H54 (cell line): ENCODE data around the gene EP400.

Experiments
- DNase-seq: peaks from one replicate; pipeline ENCODE4 v3.0.0; 2011; ENCODE audit warnings: low spot score, mixed read lengths; ENCODE audit not compliant: insufficient read length
- FAIRE-seq: peaks from 3 replicates; lab custom pipeline; 2011; peaks lifted over from hg19 to GRCh38; lab: Jason Lieb, UNC
- POLR2A ChIP-seq: IDR thresholded peaks from 2 replicates; pipeline ENCODE4 v1.6.1; 2011; ENCODE audit warnings: low read depth, mild to moderate bottlenecking, low read length

Gene EP400, protein sequence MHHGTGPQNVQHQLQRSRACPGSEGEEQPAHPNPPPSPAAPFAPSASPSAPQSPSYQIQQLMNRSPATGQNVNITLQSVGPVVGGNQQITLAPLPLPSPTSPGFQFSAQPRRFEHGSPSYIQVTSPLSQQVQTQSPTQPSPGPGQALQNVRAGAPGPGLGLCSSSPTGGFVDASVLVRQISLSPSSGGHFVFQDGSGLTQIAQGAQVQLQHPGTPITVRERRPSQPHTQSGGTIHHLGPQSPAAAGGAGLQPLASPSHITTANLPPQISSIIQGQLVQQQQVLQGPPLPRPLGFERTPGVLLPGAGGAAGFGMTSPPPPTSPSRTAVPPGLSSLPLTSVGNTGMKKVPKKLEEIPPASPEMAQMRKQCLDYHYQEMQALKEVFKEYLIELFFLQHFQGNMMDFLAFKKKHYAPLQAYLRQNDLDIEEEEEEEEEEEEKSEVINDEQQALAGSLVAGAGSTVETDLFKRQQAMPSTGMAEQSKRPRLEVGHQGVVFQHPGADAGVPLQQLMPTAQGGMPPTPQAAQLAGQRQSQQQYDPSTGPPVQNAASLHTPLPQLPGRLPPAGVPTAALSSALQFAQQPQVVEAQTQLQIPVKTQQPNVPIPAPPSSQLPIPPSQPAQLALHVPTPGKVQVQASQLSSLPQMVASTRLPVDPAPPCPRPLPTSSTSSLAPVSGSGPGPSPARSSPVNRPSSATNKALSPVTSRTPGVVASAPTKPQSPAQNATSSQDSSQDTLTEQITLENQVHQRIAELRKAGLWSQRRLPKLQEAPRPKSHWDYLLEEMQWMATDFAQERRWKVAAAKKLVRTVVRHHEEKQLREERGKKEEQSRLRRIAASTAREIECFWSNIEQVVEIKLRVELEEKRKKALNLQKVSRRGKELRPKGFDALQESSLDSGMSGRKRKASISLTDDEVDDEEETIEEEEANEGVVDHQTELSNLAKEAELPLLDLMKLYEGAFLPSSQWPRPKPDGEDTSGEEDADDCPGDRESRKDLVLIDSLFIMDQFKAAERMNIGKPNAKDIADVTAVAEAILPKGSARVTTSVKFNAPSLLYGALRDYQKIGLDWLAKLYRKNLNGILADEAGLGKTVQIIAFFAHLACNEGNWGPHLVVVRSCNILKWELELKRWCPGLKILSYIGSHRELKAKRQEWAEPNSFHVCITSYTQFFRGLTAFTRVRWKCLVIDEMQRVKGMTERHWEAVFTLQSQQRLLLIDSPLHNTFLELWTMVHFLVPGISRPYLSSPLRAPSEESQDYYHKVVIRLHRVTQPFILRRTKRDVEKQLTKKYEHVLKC (N-terminal part only)

DNA sequence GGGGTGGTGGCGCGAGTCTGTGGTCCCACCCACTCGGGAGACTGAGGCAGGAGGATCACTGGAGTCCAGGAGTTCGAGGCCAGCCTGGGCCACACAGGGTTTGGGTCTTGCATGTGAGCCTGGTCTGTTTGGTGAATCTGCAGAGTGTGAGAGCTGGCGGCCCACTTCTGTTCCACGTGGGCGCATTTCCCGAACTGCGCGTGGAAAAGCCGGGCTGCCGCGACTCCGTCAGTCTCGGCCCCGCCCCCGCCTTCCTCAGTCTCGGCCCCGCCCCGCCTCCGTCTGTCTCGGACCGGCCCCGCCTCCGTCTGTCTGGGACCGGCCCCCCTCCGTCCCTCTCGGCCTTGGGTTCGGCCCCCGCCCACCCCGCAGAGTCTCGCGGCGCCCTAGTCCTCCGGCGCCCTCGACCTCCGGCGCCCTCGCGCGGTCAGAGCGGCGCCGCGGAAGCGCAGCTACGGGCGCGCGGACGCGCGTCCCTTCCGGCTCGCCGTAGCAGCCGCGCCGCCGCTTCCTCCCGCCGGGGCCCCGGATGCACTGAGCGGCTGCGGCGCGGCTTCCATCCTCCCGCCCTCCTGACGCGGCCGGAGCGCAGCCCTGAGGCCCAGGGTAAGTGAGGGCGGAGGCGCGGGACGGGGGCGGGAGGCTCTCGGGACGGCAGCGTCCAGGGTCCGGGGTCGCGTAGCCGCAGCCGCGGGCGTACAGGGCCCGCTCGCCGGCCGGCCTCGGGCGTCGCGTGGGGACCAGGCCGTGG lies at the start of gene EP400:
TSS of gene EP400 (plus strand) at position 512 of the 751 bp plus-strand sequence. CDS start 10,678 bp downstream, outside the sequence.
- peak; percentile 74 for TF ChIP-seq POLR2A
- FAIRE-seq (no peak), DNase-seq (peak; percentile 93)

DNA sequence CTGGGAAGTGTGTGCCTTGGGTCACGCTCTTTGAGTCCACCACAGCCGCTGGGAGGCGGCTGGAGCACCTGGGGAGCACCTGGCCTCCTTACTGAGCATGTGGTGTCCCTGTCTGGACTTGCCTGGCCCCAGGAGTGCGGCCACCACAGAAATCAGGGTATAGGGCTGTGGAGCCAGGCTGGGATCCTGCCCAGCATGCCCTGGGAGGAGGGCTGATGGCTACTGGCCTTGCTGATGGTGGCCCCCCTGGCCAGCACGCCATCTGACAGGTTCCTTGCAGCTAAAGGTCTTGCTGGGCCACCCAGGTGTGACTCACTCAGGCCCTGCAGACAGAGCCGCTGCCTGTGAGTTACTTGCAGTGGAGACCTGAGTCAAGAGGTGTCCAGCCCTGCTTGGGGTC lies 49.3 kb upstream of the EP400 start:
- no peak for FAIRE-seq
- DNase-seq: no peak
- no peak for TF ChIP-seq POLR2A

DNA sequence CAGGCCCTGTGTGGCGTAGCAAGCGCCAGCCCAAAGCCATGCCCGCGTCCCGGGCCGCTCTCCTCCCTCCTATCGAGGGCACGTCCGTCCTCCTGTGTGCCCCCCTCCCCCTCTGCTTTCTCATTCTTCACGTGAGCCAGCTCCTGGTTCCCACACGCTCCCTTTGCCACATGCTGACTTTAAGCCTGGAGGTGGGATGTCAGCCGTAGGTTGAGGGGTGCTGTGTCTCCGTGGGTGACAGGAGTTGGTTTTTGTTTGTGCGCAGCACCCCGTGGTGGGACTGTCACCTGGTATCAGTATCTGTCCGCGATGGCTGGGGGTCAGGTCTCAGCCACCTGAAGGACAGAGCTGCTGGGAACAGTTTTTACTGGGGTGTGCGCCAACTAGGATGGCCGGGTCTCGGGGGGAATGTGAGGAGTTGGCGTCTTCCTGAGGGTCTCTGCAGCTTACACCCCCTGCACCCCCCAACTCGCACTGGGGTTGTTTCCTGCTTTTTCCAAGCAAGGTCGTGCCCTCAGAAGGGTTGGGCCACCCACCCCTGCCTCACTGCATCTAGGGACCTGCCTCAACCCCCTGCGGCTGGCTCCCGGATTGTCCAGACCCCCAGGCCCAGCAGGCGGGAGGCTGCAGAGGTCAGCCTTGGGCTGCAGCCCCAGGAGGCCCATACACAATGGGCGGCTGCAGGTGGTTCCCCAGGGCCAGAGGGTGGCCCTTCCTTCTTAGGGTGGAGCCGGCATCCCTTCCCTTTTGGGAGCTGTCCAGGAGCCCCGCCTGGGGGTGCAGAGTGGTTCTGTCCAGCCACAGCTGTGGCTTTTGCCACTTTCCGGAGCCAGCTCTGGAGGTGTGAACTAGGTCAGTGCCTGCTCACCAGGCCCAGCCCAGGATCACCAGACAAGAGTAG lies 48.1 kb upstream of the EP400 start:
- FAIRE-seq (no peak), DNase-seq (no peak)
- TF ChIP-seq POLR2A: no peak

DNA sequence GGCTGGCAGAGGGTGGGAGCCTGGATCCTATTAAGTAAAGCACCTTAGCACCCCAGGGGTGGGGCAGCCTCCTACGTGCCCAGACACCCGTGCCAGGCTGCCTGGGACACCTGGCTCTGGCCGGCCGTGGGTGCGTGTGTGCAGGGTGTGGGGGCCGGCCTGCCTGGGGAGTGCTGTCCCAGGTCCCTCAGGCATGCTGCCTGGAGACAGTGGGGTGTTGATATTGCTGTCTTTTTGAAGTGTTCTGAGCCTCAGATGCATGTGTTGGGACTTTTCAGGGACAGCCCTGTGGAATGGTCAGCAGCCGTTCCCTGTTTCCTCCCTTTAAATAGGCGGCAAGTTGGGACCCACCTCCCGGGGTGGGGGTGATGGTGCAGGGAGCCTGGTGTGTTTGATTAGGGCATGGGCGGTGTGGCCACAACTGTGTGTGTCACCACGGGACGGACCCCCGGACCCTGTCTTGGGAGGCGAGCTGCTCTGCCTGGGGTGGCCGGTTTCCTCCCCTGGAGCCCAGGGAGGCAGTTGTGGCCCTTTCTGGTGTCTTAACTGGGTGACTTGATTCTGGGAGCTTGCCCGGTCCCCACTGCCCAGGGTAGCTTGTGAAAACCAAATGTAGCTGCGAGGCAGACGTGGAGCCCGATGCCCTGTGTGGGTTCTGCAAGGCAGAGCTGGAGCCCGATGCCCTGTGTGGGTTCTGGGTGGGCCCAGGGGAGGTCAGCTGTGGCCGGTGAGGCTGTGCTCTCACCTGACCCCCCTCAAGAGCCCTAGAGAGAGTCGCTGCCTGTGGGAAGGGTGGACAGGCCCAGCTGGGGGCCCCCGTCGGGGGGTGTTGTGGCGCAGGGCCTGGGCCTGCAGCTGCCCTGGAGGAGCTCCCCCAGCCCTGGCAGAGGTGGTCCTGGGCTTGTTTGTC lies 47.2 kb upstream of the EP400 start:
- TF ChIP-seq POLR2A: no peak
- DNase-seq: no peak

DNA sequence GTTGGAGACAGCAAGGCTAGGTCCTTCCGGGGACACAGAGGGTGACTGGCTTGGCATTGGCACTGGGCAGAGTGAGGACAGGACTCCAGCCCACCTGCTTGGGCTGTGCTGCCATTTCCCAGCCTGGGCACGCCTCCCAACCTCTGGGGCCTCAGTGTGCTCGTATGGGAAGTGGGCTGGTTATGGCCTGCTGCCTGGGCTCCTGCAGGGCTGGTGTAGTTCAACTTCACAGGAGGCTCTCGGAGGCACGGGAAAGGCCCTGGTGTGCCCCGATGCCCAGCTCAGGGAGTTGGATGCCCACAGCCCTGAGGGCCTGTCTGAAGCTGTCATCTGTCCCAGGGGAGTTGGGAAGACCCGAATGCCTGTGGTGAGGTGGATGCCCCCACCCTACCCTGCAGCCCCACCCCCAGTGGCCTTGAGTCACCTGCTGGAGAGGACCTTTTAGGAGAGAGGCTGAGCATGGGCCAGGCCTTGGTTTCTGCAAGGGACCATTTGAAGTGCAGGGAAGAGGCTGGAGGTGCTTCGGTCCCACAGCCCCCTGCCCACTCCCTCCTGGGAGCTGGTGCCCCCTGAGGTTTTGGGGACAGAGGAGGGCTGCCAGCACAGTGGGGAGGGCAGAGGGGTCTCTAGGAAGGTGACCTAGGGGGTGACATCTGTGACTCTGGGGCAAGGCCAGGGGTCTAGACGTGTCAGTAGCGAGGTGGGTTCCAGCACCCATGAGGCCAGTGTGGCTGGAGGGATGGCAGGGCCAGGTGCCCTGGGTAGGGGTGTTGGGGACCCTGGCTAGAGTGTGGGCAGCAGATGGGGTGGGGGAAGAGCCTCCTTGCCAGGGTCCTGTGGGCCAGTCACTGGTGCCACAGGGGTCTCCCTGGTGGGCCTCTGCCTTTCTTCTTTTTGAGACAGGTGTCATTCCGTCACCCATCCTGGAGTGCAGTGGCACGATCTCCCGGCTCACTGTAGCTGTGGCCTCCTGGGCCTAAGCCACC lies 46.2 kb upstream of the EP400 start:
- FAIRE-seq (no peak), DNase-seq (no peak)
- TF ChIP-seq POLR2A: no peak

More for the DNA sequence above, 47.2 kb upstream of the EP400 start:
- FAIRE-seq: no peak

DNA sequence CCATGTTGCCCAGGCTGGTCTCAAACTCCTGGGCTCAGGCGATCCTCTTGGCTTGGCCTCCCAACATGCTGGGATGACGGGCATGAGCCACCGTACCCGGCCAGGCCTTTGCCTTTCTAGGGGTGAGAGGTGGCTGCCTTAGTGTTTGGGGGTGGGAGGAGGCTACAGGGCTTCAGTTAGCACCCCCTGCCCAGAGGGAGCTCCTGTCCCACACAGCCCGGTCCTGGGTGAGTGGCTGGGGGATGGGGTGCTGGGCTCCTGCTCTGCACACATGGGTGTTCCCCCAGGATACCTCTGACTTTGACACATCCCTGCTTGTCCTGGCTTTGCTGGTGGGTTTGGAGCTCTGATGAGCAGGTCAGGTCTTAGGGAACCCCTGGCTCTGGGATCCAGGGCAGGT lies 45.4 kb upstream of the EP400 start:
- FAIRE-seq: no peak
- TF ChIP-seq POLR2A: no peak
- DNase-seq: no peak

DNA sequence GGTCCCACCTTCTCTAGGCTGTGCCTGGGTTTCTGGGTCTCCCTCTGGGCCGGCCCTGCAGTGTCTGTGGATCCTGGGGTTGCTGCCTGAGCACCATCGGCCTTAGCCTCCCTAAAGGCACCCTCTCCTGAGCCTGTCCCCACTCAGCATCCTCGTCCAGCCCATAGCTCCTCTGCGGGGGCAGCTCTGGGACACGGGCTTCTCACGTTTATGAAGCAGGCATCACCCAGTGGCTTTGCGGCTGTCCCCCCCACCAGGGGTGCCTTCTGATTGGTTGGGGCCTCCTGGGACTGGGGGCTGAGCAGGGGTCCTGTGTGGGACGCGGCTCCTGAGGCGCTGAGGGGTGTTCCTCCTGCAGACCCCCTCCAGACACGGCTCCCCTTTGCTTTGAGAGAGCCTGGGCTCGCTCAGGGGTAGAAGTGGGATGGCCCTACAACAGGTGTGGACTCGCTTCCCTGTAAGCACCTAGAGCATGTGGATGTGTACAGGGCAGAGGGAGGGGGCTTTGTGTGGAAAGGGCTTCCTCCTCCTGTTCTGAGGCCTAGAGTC lies 44.6 kb upstream of the EP400 start:
- no peak for FAIRE-seq
- no peak for DNase-seq
- no peak for TF ChIP-seq POLR2A

DNA sequence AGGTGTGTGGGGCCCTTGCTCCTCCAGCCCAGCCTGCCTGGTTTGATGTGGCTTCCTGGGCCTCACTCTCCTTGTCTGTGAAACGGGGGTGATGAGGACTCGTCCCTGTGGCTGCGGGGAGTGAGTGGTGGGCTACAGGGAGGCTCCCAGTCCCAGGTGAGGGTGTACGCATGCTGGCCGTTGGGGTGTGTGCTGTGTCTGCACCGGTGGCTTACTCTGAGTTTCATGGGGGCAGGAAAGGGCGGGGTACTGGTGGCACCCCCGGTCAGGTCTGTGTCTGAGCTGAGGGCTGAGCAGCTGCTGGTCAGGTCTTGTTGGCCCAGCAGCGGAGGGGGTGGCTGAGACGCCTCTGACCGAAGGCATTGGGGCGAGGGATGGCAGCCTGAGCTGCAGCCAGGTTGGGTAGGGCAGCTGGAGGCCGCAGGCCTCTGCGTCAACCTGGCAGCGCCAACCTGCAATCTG lies 44.1 kb upstream of the EP400 start:
- DNase-seq: no peak
- TF ChIP-seq POLR2A: no peak
- no peak for FAIRE-seq

DNA sequence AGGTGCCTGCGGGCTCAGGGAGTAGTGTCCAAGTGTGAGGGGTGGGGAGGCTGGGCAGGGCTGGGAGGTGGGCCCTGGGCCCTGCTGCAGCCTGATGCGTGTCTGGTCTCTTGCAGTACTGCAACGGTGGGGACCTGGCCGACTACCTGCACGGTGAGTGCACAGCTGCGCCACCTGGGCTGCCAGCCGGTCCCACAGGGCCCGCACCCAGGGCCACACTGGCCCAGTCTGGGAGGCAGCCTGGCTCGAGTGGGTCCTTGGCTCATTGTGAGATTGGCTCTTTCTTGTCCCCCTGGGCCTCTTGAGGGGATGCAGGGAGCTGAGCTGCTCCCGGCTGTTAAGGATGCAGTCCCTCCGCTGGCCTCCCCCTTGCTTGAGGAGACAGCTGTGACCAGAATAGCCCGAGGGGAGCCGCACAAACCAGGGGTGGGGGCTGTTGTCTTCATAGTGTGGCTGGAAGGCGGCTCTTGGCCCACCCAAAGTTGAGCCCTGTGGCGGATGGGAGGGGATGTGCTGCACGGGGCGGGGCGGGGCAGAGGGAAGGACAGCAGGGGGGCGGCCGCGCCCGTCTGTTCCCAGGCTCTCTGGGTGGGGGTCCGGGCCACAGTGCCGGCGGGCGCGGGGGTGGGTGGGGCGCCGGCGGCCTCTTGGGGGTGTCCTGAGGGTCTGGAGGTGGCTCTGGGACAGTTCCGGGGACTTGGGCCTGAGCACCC lies 42.2 kb upstream of the EP400 start:
- no peak for TF ChIP-seq POLR2A
- FAIRE-seq (no peak), DNase-seq (no peak)
